GM19023 (cell line): ENCODE data around the gene TTLL11.

Source experiments
- ATAC-seq: cut with Tn5 transposase; IDR thresholded peaks from one replicate; pipeline ENCODE4 v1.9.1; 2021; ENCODE audit warnings: mild to moderate bottlenecking, moderate library complexity; ENCODE audit not compliant: unreplicated experiment

The TTLL11 gene

GRCh38 chr9:121838746-121839669 lies 254.1 kb downstream of the TTLL11 start:
- no peak for ATAC-seq

GRCh38 chr9:121837113-121837961 lies 255.8 kb downstream of the TTLL11 start:
- no peak for ATAC-seq

GRCh38 chr9:121836366-121836885 lies 256.7 kb downstream of the TTLL11 start:
- no peak for ATAC-seq

DNA sequence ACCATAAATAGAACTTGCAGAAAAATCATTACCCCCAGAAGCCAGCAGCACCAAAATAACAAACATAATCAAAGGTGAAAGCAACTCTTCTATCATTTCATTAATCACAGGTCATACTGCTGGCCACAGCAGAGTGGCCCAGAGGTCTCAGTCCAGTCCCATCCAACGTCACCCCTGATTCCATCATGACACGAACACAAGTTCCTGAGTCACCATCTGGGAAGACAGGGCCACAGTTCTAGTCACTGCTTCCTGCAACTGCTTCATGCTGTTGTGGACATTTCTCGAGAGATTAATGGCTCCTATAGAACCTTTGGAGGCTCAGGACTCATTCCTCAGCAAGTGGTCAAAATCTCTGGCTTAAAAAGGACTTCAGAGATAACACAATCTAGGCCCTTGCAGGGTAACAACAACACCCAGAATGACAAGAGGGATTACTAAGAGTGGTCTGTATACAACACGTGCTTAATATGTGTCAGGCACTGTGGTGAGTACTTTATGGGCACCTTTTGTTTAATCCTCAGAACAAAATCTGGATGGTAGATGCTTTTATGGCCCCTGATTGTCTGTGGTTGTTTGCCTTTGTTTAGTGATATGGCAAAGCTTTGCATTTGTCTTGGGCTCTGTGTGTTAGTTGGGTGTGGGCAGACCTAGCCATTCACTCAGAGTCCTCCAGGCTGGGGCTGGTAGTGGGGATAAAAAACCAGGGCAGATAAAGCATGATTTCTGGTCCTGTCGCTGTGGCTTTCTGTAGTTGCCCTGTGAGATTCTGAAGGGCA lies 257.3 kb downstream of the TTLL11 start:
- no peak for ATAC-seq

- ATAC-seq: no peak
Measured at GRCh38 chr9:121833061-121833460, 260.0 kb downstream of the TTLL11 start.

DNA sequence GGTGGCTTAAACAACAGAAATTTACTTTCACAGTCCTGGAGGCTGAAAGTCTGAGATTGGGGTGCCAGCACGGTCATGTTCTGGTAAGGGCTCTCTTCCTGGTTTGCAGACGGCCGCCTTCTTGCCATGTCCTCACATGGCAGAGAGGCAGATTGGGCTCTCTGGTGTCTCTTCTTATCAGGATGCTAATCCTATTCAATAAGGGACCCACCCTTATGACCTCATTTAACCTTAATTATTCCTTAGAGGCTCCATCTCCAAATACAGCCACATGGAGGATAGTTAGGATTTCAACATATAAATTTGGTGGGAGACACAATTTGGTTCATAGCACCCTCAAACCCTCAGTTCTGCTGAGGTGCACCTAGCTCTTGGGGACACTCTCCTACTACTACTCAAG lies 261.2 kb downstream of the TTLL11 start:
- no peak for ATAC-seq

DNA sequence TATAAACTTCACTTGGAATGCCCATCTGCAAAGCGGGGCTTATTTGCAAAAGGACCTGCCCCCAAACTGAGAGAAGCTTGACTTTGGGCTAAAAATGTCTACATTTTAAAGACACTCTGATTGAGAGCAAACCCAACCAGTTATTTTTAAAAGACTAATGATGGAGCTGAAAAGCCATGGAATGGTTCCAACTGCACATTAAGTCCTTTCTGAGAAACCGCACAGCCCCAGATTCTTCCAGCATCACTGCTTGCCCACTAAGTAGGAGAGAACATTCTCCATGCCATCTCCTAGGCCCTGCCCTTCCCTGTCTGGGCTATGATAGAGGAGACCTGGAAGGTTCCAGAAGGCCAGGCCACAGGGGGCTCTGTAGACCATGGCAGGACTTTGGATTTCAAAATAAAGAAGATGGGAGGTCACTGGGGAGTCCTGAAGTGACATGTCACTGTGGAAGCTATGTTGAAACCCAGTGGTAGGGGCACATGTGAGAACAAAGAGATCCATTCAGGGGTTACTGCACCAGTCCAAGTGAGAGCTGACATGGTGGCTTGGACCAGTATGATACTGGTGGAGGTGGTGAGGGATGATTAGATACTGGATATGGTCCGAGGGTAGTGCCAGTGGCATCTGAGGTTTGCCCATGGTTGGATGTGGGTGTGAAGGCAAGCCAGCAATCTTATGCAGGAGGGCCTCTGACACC lies 262.5 kb downstream of the TTLL11 start:
- no peak for ATAC-seq

GRCh38 chr9:121827251-121827967 lies 265.7 kb downstream of the TTLL11 start:
- no peak for ATAC-seq

DNA sequence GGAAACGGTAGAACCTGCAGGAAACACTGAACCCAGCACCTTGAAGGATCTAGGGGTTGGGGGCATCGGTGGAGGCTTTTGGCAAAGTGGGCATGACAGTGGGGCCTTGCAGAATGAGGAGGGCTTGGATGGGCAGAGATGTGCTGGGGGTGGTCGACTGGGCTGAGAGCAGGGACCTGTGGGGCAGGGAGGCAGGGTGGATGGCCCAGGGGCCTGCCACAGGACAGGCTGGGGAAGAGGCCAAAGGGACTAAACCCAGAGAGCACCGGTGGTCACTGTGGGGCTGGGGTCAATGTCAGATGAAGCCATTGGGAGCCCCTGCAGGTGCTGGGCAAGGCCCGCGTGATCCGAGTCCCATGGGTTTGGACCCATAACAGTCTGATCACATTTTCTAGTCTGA lies 266.4 kb downstream of the TTLL11 start:
- no peak for ATAC-seq

GRCh38 chr9:121825031-121825691 lies 267.9 kb downstream of the TTLL11 start:
- no peak for ATAC-seq

GRCh38 chr9:121824651-121825030 lies 268.5 kb downstream of the TTLL11 start:
- no peak for ATAC-seq

GRCh38 chr9:121823451-121824169 lies 269.5 kb downstream of the TTLL11 start:
- no peak for ATAC-seq

GRCh38 chr9:121822093-121823085 lies 270.7 kb downstream of the TTLL11 start:
- no peak for ATAC-seq

DNA sequence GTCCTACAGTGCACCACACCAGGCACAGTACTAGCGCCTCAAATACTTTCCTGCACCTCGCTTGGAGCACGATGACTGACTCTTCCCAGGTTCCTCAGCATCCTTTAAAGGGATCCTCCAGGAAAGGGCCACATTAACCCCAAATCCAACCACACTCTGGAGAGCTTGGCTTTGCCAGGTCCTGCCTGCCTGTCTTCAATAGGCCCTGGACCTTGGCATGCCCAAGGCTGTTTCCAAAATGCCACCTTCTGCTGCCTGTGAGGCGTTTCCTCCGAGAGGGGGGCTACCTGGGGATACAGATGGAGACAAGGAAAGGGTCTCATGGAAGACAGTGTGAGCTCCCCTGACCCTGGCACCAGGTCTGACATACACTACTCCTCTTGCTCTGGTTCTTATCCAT lies 271.8 kb downstream of the TTLL11 start:
- no peak for ATAC-seq

GRCh38 chr9:121820286-121821005 lies 272.7 kb downstream of the TTLL11 start:
- ATAC-seq: no peak

DNA sequence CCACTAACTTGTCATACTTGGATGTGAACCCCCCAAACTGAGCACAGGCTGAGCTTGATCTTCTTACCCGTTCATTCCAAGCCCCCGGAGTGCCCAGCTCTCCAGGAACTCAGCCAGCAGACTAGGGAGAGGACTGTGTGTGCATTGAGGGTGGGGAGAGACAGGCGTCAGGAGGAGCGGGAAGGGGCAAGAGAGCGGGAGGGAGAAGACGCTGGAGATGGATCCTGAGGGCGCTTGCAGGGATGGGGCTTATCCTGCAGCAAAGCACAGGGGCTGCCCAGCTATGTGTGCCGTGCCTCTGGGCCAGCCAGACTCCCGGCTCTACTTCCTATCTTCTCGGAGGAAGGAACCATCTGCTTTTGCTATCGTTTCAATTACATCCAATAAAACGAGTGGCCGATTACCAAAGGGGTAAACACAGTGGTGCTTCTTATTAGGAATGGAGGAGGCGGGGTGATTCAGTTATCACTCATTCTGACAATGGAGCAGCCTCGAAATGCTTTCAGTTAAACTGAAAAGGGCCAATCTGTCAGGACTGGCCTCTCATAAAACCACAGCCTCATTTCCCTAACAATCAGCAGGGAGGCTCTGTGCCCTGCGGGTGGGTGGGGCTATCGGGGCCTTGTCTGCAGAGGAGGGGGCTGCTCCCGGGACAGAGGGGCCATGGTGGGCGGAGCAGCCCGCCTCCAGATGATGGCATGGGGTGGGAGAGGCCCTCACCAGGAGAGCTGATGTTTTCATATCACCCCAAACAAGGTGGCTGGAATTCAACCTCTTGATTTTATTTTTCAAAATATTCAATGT lies 273.5 kb downstream of the TTLL11 start:
- no peak for ATAC-seq
